IMR-90 (cell line): ENCODE results near the gene UBASH3B. TPM values are rescaled to one million over a fixed set of nuclear protein-coding genes. Genes with fewer than 3 reads are reported as not detected.
A peak's percentile ranks its signal among the peaks of the same experiment; 100 is the strongest.

Experiments
- ATAC-seq: fragments of 200-7000 bp; cut with Tn5 transposase; 2 replicates; pipeline ENCODE4 v1.9.1; 2020; ENCODE audit warnings: low read depth, mild to moderate bottlenecking, moderate library complexity
- BruUV-seq: library from RNA; stranded (reverse); fragments of 400-500 nt; replicated peaks from 2 replicates; lab custom pipeline; 2021; lab: Mats Ljungman, UMichigan
- CTCF ChIA-PET: fragments of 300-600 bp; formaldehyde crosslinking; extraction: SDS; loops from one replicate; lab custom pipeline; 2021; ENCODE audit warnings: antibody characterized with exemption; lab: Yijun Ruan, JAX
- POLR2A ChIA-PET: fragments of 300-600 bp; sonication (Branson Sonifier 250); formaldehyde crosslinking; loops from one replicate; lab custom pipeline; 2022; ENCODE audit warnings: antibody characterized with exemption; ENCODE audit not compliant: unreplicated experiment; lab: Charles Lee
- DNase-seq: peaks from one replicate; pipeline ENCODE4 v3.0.0; 2013
- H2AFZ ChIP-seq: replicated peaks from 2 replicates; pipeline ENCODE3; 2013; ENCODE audit warnings: low read length, mild to moderate bottlenecking; ENCODE audit not compliant: poor library complexity
- H2AK5ac ChIP-seq: 2 replicates; pipeline ENCODE4 v1.6.1; 2013; ENCODE audit warnings: low read depth, low read length, inconsistent platforms
- H2AK9ac ChIP-seq: replicated peaks from 2 replicates; pipeline ENCODE3; 2013; ENCODE audit warnings: mild to moderate bottlenecking, low read depth, low read length, moderate library complexity; ENCODE audit not compliant: poor library complexity
- H2BK120ac ChIP-seq: 2 replicates; pipeline ENCODE4 v1.6.1; 2013; ENCODE audit warnings: low read depth, low read length, inconsistent platforms
- H2BK15ac ChIP-seq: 3 replicates; pipeline ENCODE4 v1.6.1; 2013; ENCODE audit warnings: low read depth, low read length, inconsistent platforms
- H2BK20ac ChIP-seq: 2 replicates; pipeline ENCODE4 v1.6.1; 2013; ENCODE audit warnings: low read depth, mild to moderate bottlenecking, inconsistent platforms, low read length, moderate library complexity
- H2BK5ac ChIP-seq: 2 replicates; pipeline ENCODE4 v1.6.1; 2013; ENCODE audit warnings: mild to moderate bottlenecking, low read depth, low read length, inconsistent platforms; ENCODE audit not compliant: poor library complexity, severe bottlenecking
- H3K14ac ChIP-seq: replicated peaks from 2 replicates; pipeline ENCODE4 v1.6.1; 2013; ENCODE audit warnings: low read depth, low read length, inconsistent platforms
- H3K18ac ChIP-seq: 2 replicates; pipeline ENCODE4 v1.6.1; 2013; ENCODE audit warnings: low read depth, low read length, control low read depth
- H3K23ac ChIP-seq: 2 replicates; pipeline ENCODE4 v1.6.1; 2013; ENCODE audit warnings: low read depth, low read length, inconsistent platforms
- H3K27ac ChIP-seq: 2 replicates; pipeline ENCODE4 v1.5.1; 2013; ENCODE audit warnings: mild to moderate bottlenecking, control low read depth, low read length; ENCODE audit not compliant: insufficient read depth
- H3K27me3 ChIP-seq: 2 replicates; pipeline ENCODE4 v1.6.1; 2013; ENCODE audit warnings: low read length; ENCODE audit not compliant: control insufficient read depth, insufficient read depth
- H3K36me3 ChIP-seq: 2 replicates; pipeline ENCODE4 v1.6.1; 2013; ENCODE audit warnings: low read length, mixed read lengths; ENCODE audit not compliant: control insufficient read depth, insufficient read depth
- H3K4ac ChIP-seq: 2 replicates; pipeline ENCODE4 v1.6.1; 2013; ENCODE audit warnings: low read depth, low read length, inconsistent platforms
- H3K4me1 ChIP-seq: 2 replicates; pipeline ENCODE4 v1.6.1; 2013; ENCODE audit warnings: low read length, mixed read lengths; ENCODE audit not compliant: control insufficient read depth, insufficient read depth
- H3K4me2 ChIP-seq: 2 replicates; pipeline ENCODE4 v1.6.1; 2013; ENCODE audit warnings: low read depth, mild to moderate bottlenecking, control low read depth, low read length, moderate library complexity
- H3K4me3 ChIP-seq: 2 replicates; pipeline ENCODE4 v1.5.1; 2013; ENCODE audit warnings: low read depth, mild to moderate bottlenecking, control low read depth, low read length, moderate library complexity; ENCODE audit not compliant: insufficient read depth
- H3K56ac ChIP-seq: 2 replicates; pipeline ENCODE4 v1.6.1; 2013; ENCODE audit warnings: low read length, inconsistent platforms; ENCODE audit not compliant: insufficient read depth; ENCODE audit errors: extremely low read depth
- H3K79me1 ChIP-seq, 2 experiments: 2 replicates each; pipeline ENCODE4 v1.6.1; 2013; ENCODE audit warnings: low read length in 2 of 2, inconsistent platforms in 1 of 2, low read depth in 1 of 2
- H3K9ac ChIP-seq: 2 replicates; pipeline ENCODE4 v1.6.1; 2013; ENCODE audit warnings: low read depth, low read length, control low read depth
- H3K9me1 ChIP-seq: 2 replicates; pipeline ENCODE4 v1.6.1; 2013; ENCODE audit warnings: low read length, inconsistent platforms; ENCODE audit not compliant: insufficient read depth
- H3K9me3 ChIP-seq: 2 replicates; pipeline ENCODE4 v1.6.1; 2013; ENCODE audit warnings: low read length; ENCODE audit not compliant: control insufficient read depth, insufficient read depth
- H4K20me1 ChIP-seq: 2 replicates; pipeline ENCODE4 v1.6.1; 2013; ENCODE audit warnings: low read length, inconsistent platforms; ENCODE audit not compliant: insufficient read depth
- H4K5ac ChIP-seq: 2 replicates; pipeline ENCODE4 v1.6.1; 2013; ENCODE audit warnings: mild to moderate bottlenecking, low read depth, low read length, control low read depth
- H4K8ac ChIP-seq, 2 experiments: 2 replicates each; pipeline ENCODE4 v1.6.1; 2013; ENCODE audit warnings: low read depth in 2 of 2, low read length in 2 of 2, control low read depth in 1 of 2, inconsistent platforms in 1 of 2
- H4K91ac ChIP-seq: 2 replicates; pipeline ENCODE4 v1.6.1; 2013; ENCODE audit warnings: low read depth, low read length, inconsistent platforms; ENCODE audit not compliant: insufficient read depth
- CEBPB ChIP-seq: IDR thresholded peaks from 2 replicates; pipeline ENCODE4 v1.6.1; 2012; ENCODE audit warnings: low read depth, low read length, improper control_type of control experiment
- CTCF ChIP-seq: conservative IDR thresholded peaks from 2 replicates; pipeline ENCODE4 v1.5.1; 2012; ENCODE audit warnings: mild to moderate bottlenecking, low read depth, low read length, improper control_type of control experiment
- ELK1 ChIP-seq: fragments of 150-350 bp; IDR thresholded peaks from 2 replicates; pipeline ENCODE4 v1.6.1; 2016; ENCODE audit warnings: low read depth, mild to moderate bottlenecking, low read length, moderate library complexity, borderline replicate concordance
- MXI1 ChIP-seq: IDR thresholded peaks from 2 replicates; pipeline ENCODE4 v1.6.1; 2012; ENCODE audit warnings: low read depth, mild to moderate bottlenecking, low read length, moderate library complexity, borderline replicate concordance
- POLR2A ChIP-seq: IDR thresholded peaks from 2 replicates; pipeline ENCODE4 v1.6.1; 2012; ENCODE audit warnings: mild to moderate bottlenecking, low read depth, low read length
- RAD21 ChIP-seq: IDR thresholded peaks from 2 replicates; pipeline ENCODE4 v1.6.1; 2012; ENCODE audit warnings: low read length, improper control_type of control experiment
- RFX5 ChIP-seq: IDR thresholded peaks from 2 replicates; pipeline ENCODE4 v1.8.0; 2012; ENCODE audit warnings: low read depth, mild to moderate bottlenecking, low read length, moderate library complexity
- WGBS, 2 experiments: methylation state at CpG; one replicate each; pipeline versions ENCODE4 v1.1.5 to v1.1.7; 2013; ENCODE audit warnings: missing lambda C conversion rate in 2 of 2; ENCODE audit not compliant: insufficient read length in 1 of 2; ENCODE audit errors: extremely low coverage in 2 of 2; 5-methylcytosine and 5-hydroxymethylcytosine counted together
- dilution Hi-C: fragments of 300-500 bp; cut with HindIII; formaldehyde crosslinking; loops from one replicate; pipeline ENCODE4 v1.14.3; 2018; ENCODE audit warnings: low sequenced_read_pairs; ENCODE audit not compliant: unreplicated experiment
- in situ Hi-C: fragments of 300-500 bp; cut with MboI; formaldehyde crosslinking; loops from 3 replicates; pipeline ENCODE4 v1.14.3; 2019; ENCODE audit warnings: low sequenced_read_pairs, inconsistent platforms, mixed read lengths
- intact Hi-C: fragments of 100-400 bp; cut with micrococcal nuclease; formaldehyde crosslinking; loops from 2 replicates; pipeline ENCODE4 v1.10.0; 2022
- polyA plus RNA-seq, 3 experiments: library from polyadenylated mRNA; depleted of rRNA; stranded (reverse); fragments of >200 nt; gene quantifications; 2 replicates each; pipeline ENCODE4 v1.2.3, GENCODE V29; 2012; ENCODE audit warnings: low replicate concordance in 1 of 3
- total RNA-seq: library from RNA; depleted of rRNA; stranded (reverse); fragments of >200 nt; gene quantifications from 2 replicates; pipeline ENCODE4 v1.2.3, GENCODE V29; 2012

UBASH3B gene
- total and polyA plus RNA-seq, 2 of the 4 experiments (the other 2 are of a cell fraction) = 27.2 to 48.0 TPM

- ChIA-PET CTCF (no interaction called here), POLR2A (no interaction called here)
- H4K91ac ChIP-seq = no peak overlapping the region
- H4K5ac ChIP-seq = no peak overlapping the region
- no peak overlapping the region for H2BK20ac ChIP-seq
- intact Hi-C loops = no loop called here
- TF ChIP-seq RFX5 (no peak), RAD21 (no peak), CTCF (no peak), CEBPB (no peak), ELK1 (no peak), MXI1 (no peak), POLR2A (no peak)
- H3K4me3 ChIP-seq = no peak overlapping the region
- no peaks in the 10 kb centered on the region for H4K20me1 ChIP-seq
- no peak overlapping the region for H3K9ac ChIP-seq
- H2AK5ac ChIP-seq = no peak overlapping the region
- no peak overlapping the region for H2AK9ac ChIP-seq
- no peak overlapping the region for H3K18ac ChIP-seq
- no peak overlapping the region for H3K56ac ChIP-seq
- peaks cover 30% of the 10 kb centered on the region for H3K36me3 ChIP-seq
- DNase-seq = peak; percentile 21
- no peaks in the 10 kb centered on the region for H3K9me3 ChIP-seq
- no peak overlapping the region for H3K4ac ChIP-seq
- H3K79me1 ChIP-seq = peaks cover 3 to 15% of the 10 kb centered on the region in 2 experiments; a peak in 3 of 4 replicates
- H3K23ac ChIP-seq = no peak overlapping the region
- no peak overlapping the region for H4K8ac ChIP-seq
- H2BK5ac ChIP-seq = no peak overlapping the region
- no peaks in the 10 kb centered on the region for H3K27me3 ChIP-seq
- H3K4me2 ChIP-seq = no peak overlapping the region
- in situ Hi-C loops = no loop called here
- H3K9me1 ChIP-seq = peaks cover 3% of the 10 kb centered on the region; the same call in 1 of the 2 replicates
- peaks cover 7% of the 10 kb centered on the region for H3K4me1 ChIP-seq
- no peak overlapping the region for H2BK15ac ChIP-seq
- H2BK120ac ChIP-seq = no peak overlapping the region
- H2AFZ ChIP-seq = no peak overlapping the region
- no peak overlapping the region for H3K14ac ChIP-seq
- BruUV-seq = no TSS peak
- H3K27ac ChIP-seq = no peak overlapping the region
- dilution Hi-C loops = no loop called here
- ATAC-seq = no peak
- no CpG with 5 or more reads among the region's 3 CpGs for WGBS, 2 experiments
Measured at GRCh38 chr11:122793515-122793914, 138.0 kb downstream of the UBASH3B start.
